GM12878 (cell line): ENCODE results near the gene SEC11A. TPM values are rescaled to one million over a fixed set of nuclear protein-coding genes. Genes with fewer than 3 reads are reported as not detected.
A peak's percentile ranks its signal among the peaks of the same experiment; 100 is the strongest.

Experiments used
- CREB1 ChIP-seq: IDR thresholded peaks from 2 replicates; pipeline ENCODE4 v1.6.1; 2012; ENCODE audit warnings: low read depth, mild to moderate bottlenecking, inconsistent platforms
- EED ChIP-seq: sonication (generic); IDR thresholded peaks from 2 replicates; pipeline ENCODE4 v1.6.1; 2016; ENCODE audit warnings: antibody characterized with exemption, low read depth
- HCFC1 ChIP-seq: fragments of 150-350 bp; IDR thresholded peaks from 2 replicates; pipeline ENCODE4 v1.6.1; 2014; ENCODE audit warnings: low read length
- HDAC6 ChIP-seq: fragments of 200-600 bp; sonication (generic); IDR thresholded peaks from one replicate; pipeline ENCODE4 v1.8.0; 2017; ENCODE audit warnings: antibody characterized with exemption; ENCODE audit not compliant: unreplicated experiment
- LARP7 ChIP-seq: fragments of 450-650 bp; IDR thresholded peaks from 2 replicates; pipeline ENCODE4 v1.6.1; 2017; ENCODE audit warnings: mild to moderate bottlenecking
- MEF2B ChIP-seq: fragments of 450-650 bp; IDR thresholded peaks from 2 replicates; pipeline ENCODE4 v1.6.1; 2018; ENCODE audit warnings: mild to moderate bottlenecking, moderate library complexity; ENCODE audit not compliant: partially characterized antibody, poor library complexity, severe bottlenecking
- RBBP5 ChIP-seq: fragments of 200-600 bp; sonication (generic); conservative IDR thresholded peaks from 2 replicates; pipeline ENCODE4 v1.6.1; 2016
- SIX5 ChIP-seq: IDR thresholded peaks from 2 replicates; pipeline ENCODE4 v1.6.1; 2011; ENCODE audit warnings: mild to moderate bottlenecking, low read depth, low read length, moderate library complexity; ENCODE audit not compliant: severe bottlenecking
- TAF1 ChIP-seq: IDR thresholded peaks from 2 replicates; pipeline ENCODE4 v1.6.1; 2011; ENCODE audit warnings: mild to moderate bottlenecking, low read depth, low read length, borderline replicate concordance
- TARDBP ChIP-seq: IDR thresholded peaks from 2 replicates; pipeline ENCODE4 v1.6.1; 2016; ENCODE audit warnings: borderline replicate concordance
- TCF7 ChIP-seq: IDR thresholded peaks from 2 replicates; pipeline ENCODE4 v1.6.1; 2014; ENCODE audit warnings: antibody characterized with exemption, borderline replicate concordance
- YBX1 ChIP-seq: fragments of 450-650 bp; IDR thresholded peaks from 2 replicates; pipeline ENCODE4 v1.6.1; 2016; ENCODE audit warnings: antibody characterized with exemption
- YY1 ChIP-seq: IDR thresholded peaks from 2 replicates; pipeline ENCODE4 v1.6.1; 2011; ENCODE audit warnings: low read depth, mild to moderate bottlenecking, low read length
- ZBED1 ChIP-seq: IDR thresholded peaks from 2 replicates; pipeline ENCODE4 v1.6.1; 2016; ENCODE audit warnings: borderline replicate concordance
- ZZZ3 ChIP-seq: IDR thresholded peaks from 2 replicates; pipeline ENCODE4 v1.6.1; 2011; ENCODE audit warnings: low read depth; ENCODE audit not compliant: control insufficient read depth, insufficient read length
- polyA plus RNA-seq, 11 experiments: library from polyadenylated mRNA; depleted of rRNA in 4 of 11; unstranded in 6 of 11; stranded (reverse) in 5 of 11; fragments of >200 nt; fragmentation: Nextera tagmentation in 4 of 11; fragmentation: Illumina TruSeq in 1 of 11; extraction: Ambion mirVana in 4 of 11; extraction: Trizol in 1 of 11; gene quantifications; 1 replicate in 1 of 11; 2 replicates in 10 of 11; pipeline versions ENCODE4 v1.2.1 to v1.2.3, GENCODE V29; 2011 to 2016; ENCODE audit warnings: inconsistent platforms in 2 of 11, missing spikeins in 2 of 11, low read depth in 1 of 11
- total RNA-seq, 4 experiments: library from RNA; depleted of rRNA in 3 of 4; stranded (reverse); fragments of >200 nt in 3 of 4; fragmentation: Illumina TruSeq in 1 of 4; extraction: Trizol in 1 of 4; gene quantifications; 2 replicates each; pipeline versions ENCODE4 v1.2.1 to v1.2.3, GENCODE V29; 2013 to 2021
- TF ChIP-seq, protein P1 (sequence below): fragments of 450-650 bp; IDR thresholded peaks from 2 replicates; pipeline ENCODE4 v1.6.1; 2017; ENCODE audit warnings: mild to moderate bottlenecking, low read depth, inconsistent platforms; ENCODE audit not compliant: poor library complexity, severe bottlenecking
- TF ChIP-seq, protein P2 (sequence below): IDR thresholded peaks from 2 replicates; pipeline ENCODE4 v1.6.1; 2011; ENCODE audit warnings: borderline replicate concordance, low read depth, mild to moderate bottlenecking, moderate library complexity, mixed read lengths, low read length; ENCODE audit not compliant: insufficient read depth; ENCODE audit errors: extremely low read length
- TF ChIP-seq, protein P3 (sequence below): fragments of 450-650 bp; IDR thresholded peaks from 2 replicates; pipeline ENCODE4 v1.6.1; 2017; ENCODE audit warnings: antibody characterized with exemption, mild to moderate bottlenecking, moderate library complexity
- TF ChIP-seq, protein P4 (sequence below): fragments of 450-650 bp; IDR thresholded peaks from 2 replicates; pipeline ENCODE4 v1.6.1; 2016; ENCODE audit warnings: mild to moderate bottlenecking, moderate library complexity, borderline replicate concordance

Gene SEC11A
- total and polyA plus RNA-seq, 10 of the 15 experiments (the other 5 are each of a cell fraction or from before 2014, with no cell fraction given), result 99.2 to 159 (median 143) TPM

DNA sequence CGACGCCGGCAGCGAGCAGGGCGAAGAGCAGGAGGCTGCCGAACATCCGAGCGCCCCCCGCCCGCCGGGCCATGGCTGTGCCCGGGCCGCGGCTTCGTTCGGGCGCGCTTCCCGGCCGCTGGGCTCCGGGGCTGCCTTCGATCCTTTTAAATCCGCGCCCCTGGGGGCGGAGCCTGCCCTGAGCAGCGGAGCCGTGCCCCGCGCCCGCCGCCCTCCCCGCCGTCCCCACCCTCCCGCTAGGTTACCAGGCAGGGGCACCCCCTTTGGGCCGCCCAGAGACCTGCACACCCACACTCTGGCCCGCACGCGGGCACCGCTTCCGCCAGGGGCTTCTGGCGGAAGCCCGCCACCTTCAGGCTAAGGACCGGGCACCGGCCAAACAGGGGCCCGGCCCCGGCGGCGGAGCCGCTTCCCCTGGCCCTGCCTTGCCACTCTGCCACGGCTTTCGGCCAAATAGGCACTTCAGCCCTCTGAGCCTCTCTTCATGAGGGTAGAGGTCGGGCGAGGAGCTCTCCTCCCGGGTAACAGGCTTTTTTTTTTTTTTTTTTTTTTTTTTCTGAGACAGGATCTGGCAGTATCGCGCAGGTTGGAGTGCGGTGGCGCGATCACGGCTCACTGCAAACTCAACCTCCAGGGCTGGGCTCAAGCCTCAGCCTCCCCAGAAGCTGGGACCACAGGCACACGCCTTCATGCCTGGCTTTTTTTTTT, 57.7 kb downstream of the SEC11A start, which contains the start of gene NMB (continued):
- TF ChIP-seq TCF7, result no peak
- 0 out of 2 replicates have a peak, but pooled peaks have one; percentile 14 for TF ChIP-seq CREB1
- TF ChIP-seq LARP7, result peak; percentile 47; the same call in 1 of the 2 replicates
- TF ChIP-seq TARDBP, result no peak
- TF ChIP-seq SIX5, result no peak
- TF ChIP-seq MEF2B, result no peak
- no peak for TF ChIP-seq ZZZ3
- TF ChIP-seq, protein P1, sequence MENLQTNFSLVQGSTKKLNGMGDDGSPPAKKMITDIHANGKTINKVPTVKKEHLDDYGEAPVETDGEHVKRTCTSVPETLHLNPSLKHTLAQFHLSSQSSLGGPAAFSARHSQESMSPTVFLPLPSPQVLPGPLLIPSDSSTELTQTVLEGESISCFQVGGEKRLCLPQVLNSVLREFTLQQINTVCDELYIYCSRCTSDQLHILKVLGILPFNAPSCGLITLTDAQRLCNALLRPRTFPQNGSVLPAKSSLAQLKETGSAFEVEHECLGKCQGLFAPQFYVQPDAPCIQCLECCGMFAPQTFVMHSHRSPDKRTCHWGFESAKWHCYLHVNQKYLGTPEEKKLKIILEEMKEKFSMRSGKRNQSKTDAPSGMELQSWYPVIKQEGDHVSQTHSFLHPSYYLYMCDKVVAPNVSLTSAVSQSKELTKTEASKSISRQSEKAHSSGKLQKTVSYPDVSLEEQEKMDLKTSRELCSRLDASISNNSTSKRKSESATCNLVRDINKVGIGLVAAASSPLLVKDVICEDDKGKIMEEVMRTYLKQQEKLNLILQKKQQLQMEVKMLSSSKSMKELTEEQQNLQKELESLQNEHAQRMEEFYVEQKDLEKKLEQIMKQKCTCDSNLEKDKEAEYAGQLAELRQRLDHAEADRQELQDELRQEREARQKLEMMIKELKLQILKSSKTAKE, result no peak
- no peak for TF ChIP-seq RBBP5
- TF ChIP-seq ZBED1, result no peak
- TF ChIP-seq, protein P2, sequence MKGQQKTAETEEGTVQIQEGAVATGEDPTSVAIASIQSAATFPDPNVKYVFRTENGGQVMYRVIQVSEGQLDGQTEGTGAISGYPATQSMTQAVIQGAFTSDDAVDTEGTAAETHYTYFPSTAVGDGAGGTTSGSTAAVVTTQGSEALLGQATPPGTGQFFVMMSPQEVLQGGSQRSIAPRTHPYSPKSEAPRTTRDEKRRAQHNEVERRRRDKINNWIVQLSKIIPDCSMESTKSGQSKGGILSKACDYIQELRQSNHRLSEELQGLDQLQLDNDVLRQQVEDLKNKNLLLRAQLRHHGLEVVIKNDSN, result no peak
- TF ChIP-seq, protein P3, sequence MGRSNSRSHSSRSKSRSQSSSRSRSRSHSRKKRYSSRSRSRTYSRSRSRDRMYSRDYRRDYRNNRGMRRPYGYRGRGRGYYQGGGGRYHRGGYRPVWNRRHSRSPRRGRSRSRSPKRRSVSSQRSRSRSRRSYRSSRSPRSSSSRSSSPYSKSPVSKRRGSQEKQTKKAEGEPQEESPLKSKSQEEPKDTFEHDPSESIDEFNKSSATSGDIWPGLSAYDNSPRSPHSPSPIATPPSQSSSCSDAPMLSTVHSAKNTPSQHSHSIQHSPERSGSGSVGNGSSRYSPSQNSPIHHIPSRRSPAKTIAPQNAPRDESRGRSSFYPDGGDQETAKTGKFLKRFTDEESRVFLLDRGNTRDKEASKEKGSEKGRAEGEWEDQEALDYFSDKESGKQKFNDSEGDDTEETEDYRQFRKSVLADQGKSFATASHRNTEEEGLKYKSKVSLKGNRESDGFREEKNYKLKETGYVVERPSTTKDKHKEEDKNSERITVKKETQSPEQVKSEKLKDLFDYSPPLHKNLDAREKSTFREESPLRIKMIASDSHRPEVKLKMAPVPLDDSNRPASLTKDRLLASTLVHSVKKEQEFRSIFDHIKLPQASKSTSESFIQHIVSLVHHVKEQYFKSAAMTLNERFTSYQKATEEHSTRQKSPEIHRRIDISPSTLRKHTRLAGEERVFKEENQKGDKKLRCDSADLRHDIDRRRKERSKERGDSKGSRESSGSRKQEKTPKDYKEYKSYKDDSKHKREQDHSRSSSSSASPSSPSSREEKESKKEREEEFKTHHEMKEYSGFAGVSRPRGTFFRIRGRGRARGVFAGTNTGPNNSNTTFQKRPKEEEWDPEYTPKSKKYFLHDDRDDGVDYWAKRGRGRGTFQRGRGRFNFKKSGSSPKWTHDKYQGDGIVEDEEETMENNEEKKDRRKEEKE, result no peak
- no peak for TF ChIP-seq HCFC1
- TF ChIP-seq, protein P4, sequence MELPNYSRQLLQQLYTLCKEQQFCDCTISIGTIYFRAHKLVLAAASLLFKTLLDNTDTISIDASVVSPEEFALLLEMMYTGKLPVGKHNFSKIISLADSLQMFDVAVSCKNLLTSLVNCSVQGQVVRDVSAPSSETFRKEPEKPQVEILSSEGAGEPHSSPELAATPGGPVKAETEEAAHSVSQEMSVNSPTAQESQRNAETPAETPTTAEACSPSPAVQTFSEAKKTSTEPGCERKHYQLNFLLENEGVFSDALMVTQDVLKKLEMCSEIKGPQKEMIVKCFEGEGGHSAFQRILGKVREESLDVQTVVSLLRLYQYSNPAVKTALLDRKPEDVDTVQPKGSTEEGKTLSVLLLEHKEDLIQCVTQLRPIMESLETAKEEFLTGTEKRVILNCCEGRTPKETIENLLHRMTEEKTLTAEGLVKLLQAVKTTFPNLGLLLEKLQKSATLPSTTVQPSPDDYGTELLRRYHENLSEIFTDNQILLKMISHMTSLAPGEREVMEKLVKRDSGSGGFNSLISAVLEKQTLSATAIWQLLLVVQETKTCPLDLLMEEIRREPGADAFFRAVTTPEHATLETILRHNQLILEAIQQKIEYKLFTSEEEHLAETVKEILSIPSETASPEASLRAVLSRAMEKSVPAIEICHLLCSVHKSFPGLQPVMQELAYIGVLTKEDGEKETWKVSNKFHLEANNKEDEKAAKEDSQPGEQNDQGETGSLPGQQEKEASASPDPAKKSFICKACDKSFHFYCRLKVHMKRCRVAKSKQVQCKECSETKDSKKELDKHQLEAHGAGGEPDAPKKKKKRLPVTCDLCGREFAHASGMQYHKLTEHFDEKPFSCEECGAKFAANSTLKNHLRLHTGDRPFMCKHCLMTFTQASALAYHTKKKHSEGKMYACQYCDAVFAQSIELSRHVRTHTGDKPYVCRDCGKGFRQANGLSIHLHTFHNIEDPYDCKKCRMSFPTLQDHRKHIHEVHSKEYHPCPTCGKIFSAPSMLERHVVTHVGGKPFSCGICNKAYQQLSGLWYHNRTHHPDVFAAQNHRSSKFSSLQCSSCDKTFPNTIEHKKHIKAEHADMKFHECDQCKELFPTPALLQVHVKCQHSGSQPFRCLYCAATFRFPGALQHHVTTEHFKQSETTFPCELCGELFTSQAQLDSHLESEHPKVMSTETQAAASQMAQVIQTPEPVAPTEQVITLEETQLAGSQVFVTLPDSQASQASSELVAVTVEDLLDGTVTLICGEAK, result no peak
- TF ChIP-seq YY1, result no peak
- TF ChIP-seq YBX1, result no peak
- no peak for TF ChIP-seq HDAC6
- TF ChIP-seq TAF1, result peak; percentile 38; the same call in 1 of the 2 replicates
- TF ChIP-seq EED, result no peak
